Activated CD4-positive, CD25-positive, alpha-beta regulatory T cell treated with anti-CD3 and anti-CD28 coated beads, Interleukin-2, amount 50 U/mL, for 24 hours (primary cell): ENCODE measurements around the gene TMEM98.
A peak's percentile ranks its signal among the peaks of the same experiment; 100 is the strongest.
"Not testable (repeated sequence)": the region's sequence is repeated elsewhere in the genome, so short reads cannot be mapped to it uniquely, and the experiment has no call there.

Experiments
- ATAC-seq, 2 donors: fragments of 150-1000 bp; cut with Tn5 transposase; one replicate each; pipeline ENCODE4 v1.10.0; 2021; ENCODE audit warnings: mild to moderate bottlenecking in 1 of 2, moderate library complexity in 1 of 2

The TMEM98 gene, protein sequence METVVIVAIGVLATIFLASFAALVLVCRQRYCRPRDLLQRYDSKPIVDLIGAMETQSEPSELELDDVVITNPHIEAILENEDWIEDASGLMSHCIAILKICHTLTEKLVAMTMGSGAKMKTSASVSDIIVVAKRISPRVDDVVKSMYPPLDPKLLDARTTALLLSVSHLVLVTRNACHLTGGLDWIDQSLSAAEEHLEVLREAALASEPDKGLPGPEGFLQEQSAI

DNA sequence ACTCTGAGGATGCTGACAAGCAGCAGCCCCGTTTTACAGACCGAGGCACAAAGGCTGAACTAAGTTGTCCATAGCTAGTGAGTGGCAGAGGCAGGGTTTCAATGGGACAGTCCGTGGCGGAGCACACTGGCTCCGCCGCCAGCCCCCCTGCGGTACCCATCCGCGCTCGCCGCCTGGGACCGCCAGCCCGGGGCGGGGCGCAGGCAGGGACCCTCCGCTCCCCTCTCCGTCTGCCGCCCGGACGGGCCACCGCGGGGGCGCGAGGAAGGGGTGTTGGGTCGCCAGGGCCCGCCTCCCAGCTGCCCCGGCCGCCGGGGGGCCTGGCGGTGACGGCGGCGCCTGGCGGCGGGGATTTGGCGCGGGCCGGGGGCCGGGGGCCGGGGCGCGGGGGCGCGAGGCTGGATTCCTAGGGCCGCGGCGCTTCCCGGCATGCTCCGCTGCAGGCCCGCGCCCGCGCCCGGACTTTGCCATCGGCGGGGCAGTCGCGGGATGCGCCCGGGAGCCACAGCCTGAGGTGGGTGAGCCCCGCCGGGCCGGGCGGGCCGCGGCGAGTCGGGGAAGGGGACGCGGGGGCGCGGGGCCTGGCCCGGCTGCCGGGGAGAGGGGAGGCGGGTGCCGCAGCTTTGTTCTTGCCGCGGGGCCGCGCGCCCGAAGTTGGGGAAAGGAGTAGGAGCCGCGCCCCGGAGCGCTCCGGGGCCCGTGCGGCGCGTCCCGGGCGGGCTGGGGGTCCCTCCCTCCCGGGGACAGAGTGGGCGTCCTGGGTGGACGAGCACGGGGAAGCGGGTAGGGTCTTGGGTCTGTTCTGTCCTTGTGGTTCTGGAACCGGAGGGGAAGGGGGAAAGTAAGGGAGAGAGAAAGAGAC, at the start of gene TMEM98:
TMEM98 (plus strand) TSS at position 430 of the 862 bp plus-strand sequence. CDS start 3,376 bp downstream, outside the sequence.
- ATAC-seq = no peak

DNA sequence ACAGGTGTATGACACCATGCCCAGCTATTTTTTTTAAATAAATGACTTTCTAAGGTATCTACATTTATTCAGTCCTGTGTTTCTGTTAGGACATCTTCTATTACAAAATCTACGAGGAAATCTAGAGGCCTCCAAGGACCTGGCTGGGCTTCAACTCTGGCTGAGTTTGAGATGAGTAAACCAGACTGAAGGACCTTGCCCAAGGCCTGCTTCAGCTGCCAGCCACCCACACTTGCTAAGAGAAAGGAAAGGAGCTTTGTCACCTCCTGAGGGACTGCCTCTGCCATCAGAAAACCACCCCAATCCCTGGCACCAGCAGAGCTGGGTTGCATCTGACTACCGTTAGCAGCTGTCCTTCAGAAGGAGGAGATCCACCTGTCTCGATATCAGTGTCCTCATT, 49.7 kb upstream of the TMEM98 start:
- ATAC-seq = no peak

GRCh38 chr17:32879134-32879533, 48.8 kb upstream of the TMEM98 start:
- ATAC-seq = no peak

DNA sequence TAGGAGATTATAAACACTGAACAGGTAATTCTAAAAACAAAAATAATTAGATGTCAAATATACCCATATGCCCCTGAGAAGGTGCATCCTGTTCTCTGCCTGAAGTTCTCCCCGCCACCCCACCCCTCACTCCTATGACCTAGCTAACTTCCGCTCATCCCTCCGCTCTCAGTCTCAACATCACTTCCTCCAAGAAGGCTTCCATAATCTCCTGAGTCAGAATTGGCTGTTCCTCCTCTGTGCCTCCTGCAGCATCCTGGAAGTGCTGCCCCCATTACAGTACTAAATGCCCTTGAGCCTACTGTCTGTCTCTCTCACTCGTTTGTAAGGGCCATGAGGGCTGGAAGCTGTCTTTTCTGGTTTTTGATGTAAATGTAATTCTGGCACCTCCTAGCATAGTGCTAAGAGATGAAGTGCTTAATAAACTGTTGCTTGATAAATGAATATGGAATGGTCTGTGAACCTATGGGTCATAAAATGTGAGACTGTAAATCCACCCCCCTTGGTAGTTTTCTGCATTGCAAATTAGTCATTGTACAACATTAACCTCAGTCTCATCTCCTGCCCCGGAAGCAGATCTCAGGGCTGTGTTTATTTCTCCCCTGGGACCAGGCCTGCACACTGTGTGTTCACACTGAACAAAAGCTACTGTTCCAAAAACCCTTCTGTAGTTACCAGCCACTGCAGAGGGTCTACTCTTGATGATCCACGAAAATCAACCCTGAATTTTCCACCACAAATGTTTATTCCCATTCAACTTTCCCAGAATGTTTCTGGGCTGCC, 47.1 kb upstream of the TMEM98 start:
- no peak for ATAC-seq

DNA sequence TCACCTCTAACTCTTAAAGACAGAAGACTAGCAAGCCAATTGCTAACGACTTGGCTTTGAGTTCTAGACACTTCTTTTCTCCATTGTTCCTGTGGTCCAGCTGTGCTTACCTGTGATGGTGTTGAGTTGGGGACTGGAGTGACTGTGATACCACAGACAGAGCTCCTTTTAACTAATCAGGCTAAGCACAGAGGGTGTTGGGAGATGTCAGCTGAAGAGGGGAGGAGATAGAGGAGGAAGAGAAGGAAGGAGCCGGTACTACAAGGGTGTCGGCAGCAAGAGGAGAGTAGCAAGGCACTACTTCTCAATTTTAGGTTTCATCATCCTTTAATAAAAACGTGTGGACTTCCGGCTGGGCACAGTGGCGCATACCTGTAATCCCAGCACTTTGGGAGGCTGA, 45.9 kb upstream of the TMEM98 start:
- ATAC-seq = no peak

GRCh38 chr17:32882734-32883133, 45.2 kb upstream of the TMEM98 start:
- ATAC-seq = peak in 1 of 2 donors; percentile 67

- not testable (repeated sequence) for ATAC-seq
Observed at GRCh38 chr17:32886951-32887350, 41.0 kb upstream of the TMEM98 start.

GRCh38 chr17:32887410-32887809, 40.5 kb upstream of the TMEM98 start:
- not testable (repeated sequence) for ATAC-seq

- ATAC-seq = no peak
Observed at GRCh38 chr17:32894245-32894644, 33.7 kb upstream of the TMEM98 start.

DNA sequence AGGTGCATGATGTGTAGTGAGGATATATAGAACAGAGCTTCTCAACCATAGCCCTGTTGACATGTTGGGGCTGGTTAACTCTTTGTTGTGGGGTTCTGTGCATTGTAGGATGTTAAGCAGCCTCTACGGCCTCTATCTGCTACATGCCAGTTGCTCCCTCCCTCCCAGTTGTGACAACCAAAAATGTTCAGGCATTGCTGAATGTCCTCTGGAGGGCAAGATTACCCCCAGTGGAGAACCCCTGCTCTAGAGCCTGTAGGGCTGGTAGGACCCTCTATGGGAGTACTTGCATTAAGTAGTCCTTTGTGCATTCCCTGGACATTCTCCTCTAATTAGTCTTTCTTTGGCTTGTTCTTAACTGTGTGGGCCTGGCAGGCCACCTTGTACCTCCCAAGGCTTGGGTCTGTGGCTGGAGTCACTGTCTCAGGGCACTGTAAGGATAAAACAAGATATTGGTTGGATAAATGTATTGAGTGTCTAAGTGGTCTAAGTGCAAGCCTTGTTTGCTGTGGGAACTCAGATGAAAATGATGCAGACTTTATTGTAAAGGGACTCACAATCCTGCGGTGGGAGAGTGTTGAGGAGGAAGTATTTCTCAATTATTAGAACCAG, 31.2 kb upstream of the TMEM98 start:
- ATAC-seq = no peak

- no peak for ATAC-seq
Observed at GRCh38 chr17:32899236-32900013, 28.5 kb upstream of the TMEM98 start.

GRCh38 chr17:32901743-32902142, 26.2 kb upstream of the TMEM98 start:
- no peak for ATAC-seq

GRCh38 chr17:32903774-32904673, 23.9 kb upstream of the TMEM98 start:
- ATAC-seq = peak; percentile 63 to 73

DNA sequence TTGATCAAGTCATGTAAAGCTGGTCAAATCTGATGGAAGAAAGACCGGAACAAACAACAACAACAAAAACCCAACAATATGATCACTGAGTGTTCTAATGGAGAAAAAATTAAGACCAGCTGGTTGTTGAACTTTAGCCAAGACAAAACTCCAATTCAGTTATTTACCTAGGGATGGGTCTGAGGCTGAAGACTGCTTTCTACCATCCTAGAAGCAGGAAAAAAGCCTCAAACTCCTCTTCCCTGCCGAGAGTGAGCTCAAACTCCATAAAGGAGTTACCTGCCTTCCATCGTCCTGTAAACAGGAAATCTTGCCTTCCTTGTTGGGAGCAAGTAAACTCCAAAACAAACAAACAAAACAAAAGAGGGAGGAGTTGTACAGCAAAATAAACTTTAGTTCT, 23.1 kb upstream of the TMEM98 start:
- ATAC-seq = no peak

- ATAC-seq = no peak
Observed at GRCh38 chr17:32907583-32907982, 20.4 kb upstream of the TMEM98 start.

GRCh38 chr17:32909787-32910369, 18.1 kb upstream of the TMEM98 start:
- ATAC-seq = peak in 1 of 2 donors; percentile 55

DNA sequence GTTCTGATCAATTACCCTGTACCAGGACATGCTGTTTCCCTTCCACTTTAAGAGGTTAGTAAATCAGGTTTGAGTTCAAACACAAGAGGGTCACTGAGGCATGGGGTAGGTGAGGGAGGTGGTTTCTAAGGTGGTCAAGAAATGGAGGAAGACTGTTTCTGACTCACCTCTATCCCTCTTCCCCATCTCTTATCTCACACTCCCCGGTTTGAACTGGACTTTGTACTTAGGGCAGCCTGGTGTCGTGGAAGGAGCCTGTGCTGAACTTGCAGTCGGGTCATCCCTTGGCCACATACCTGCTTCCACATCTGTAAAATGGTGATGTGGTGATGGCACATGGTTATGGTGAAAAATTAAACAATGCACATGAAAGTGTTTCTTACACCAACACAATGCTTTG, 17.2 kb upstream of the TMEM98 start:
- no peak for ATAC-seq

DNA sequence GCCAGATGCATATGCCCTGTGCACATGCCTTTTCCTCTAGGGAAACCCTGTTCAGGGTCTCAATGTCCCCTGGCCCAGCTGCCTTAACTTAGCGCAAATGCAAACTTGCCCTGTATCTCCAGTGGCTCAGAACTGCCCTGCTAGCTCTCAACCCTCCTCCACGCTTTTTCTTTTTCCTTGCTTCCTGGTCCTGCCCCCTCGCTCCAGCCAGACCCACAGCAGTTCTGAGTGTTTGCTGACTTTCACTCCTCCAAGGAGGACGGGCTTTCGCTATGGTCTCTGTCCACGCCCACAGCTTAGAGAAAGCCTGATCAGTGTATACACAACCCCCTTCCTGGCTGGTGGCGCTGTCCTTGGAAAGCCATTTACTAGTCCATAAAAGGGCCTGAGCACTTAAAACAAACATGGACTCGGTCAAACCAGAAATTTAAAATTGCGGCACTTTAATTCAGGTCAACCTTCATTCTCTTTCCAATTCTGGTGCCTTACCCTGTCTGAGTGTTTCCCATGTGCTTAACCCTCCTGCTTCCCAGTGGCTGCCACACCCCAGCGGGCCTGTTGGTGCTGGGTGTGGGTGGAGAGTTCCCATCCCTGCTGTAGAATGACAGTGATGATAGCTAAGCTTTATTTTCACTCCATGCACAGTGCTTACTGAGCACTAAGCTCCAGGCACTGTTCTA, 15.6 kb upstream of the TMEM98 start:
- no peak for ATAC-seq

DNA sequence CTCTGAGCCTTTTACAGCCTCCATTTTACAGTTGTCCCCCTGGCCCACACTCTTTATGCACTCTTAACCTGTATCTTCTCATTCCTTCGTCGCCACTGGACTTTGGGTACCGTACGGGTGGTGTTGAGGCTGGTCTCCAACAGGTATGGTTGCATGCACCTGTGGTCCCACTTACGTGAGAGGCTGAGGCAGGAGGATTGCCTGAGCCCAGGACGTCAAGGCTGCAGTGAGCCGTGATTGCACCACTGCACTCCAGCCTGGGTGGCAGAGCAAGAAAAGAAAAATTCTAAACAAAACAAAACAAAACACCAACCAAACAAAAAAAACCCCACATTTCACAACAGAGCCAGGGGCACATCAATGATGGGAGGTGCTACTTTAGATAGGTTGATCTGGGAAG, 14.4 kb upstream of the TMEM98 start:
- ATAC-seq = no peak

DNA sequence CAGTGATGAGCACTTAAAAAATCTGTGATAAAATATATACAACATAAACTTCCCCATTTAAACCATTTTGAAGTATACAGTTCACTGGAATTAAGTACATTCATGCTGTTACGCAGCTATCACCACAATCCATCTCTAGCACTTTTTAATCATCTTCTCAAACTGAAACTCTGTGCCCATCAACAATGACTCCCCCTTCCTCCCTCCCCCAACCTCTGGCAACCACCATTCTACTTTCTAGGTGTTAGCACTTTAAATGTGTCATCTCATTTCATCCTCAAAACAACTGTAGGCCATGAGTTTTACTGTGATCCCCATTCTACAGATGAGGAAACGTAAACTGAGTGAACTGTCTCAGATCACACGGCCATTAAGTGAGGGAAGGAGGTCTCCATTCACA, 13.8 kb upstream of the TMEM98 start:
- ATAC-seq = peak; percentile 47 to 85
